Endothelial cell of umbilical vein (primary cell): ENCODE measurements around the gene ADI1. TPM values are rescaled to one million over a fixed set of nuclear protein-coding genes. Genes with fewer than 3 reads are reported as not detected.

Source experiments
- BruUV-seq: library from RNA; stranded (reverse); fragments of 400-500 nt; replicated peaks from 2 replicates; lab custom pipeline; 2021; lab: Mats Ljungman, UMichigan
- CTCF ChIA-PET: fragments of 300-600, 350-600 bp; sonication (Branson Sonifier 250); formaldehyde crosslinking; loops from one replicate; lab custom pipeline; 2021; ENCODE audit warnings: antibody characterized with exemption, inconsistent platforms; lab: Charles Lee
- POLR2A ChIA-PET: fragments of 300-600, 350-600 bp; sonication (Branson Sonifier 250); formaldehyde crosslinking; loops from one replicate; lab custom pipeline; 2021; ENCODE audit warnings: antibody characterized with exemption, inconsistent platforms; lab: Charles Lee
- DNase-seq: peaks from one replicate; pipeline ENCODE4 v3.0.0-alpha.2; 2011; ENCODE audit warnings: low read depth, low spot score
- FAIRE-seq: peaks from 2 replicates; lab custom pipeline; 2011; peaks lifted over from hg19 to GRCh38; lab: Jason Lieb, UNC
- H2AFZ ChIP-seq: 2 replicates; pipeline ENCODE4 v1.6.0; 2012; ENCODE audit warnings: low read depth, low read length, control low read depth, inconsistent platforms
- H3K27ac ChIP-seq: 2 replicates; pipeline ENCODE4 v1.5.1; 2011; ENCODE audit warnings: low read depth, mild to moderate bottlenecking, control low read depth, low read length, moderate library complexity; ENCODE audit not compliant: insufficient read depth
- H3K27me3 ChIP-seq, 2 experiments: 2 replicates each; pipeline versions ENCODE4 v1.6.0 to v1.6.1; 2011; ENCODE audit warnings: low read length in 2 of 2, mixed read lengths in 1 of 2; ENCODE audit not compliant: control insufficient read depth in 2 of 2, insufficient read depth in 2 of 2
- H3K36me3 ChIP-seq, 2 experiments: 2 replicates in 1 of 2; 3 replicates in 1 of 2; pipeline ENCODE4 v1.5.1; 2011; ENCODE audit warnings: low read length in 2 of 2, mild to moderate bottlenecking in 1 of 2, moderate library complexity in 1 of 2; ENCODE audit not compliant: control insufficient read depth in 2 of 2, insufficient read depth in 2 of 2; ENCODE audit errors: extremely low read depth in 1 of 2
- H3K4me1 ChIP-seq: 3 replicates; pipeline ENCODE4 v1.5.1; 2011; ENCODE audit warnings: mild to moderate bottlenecking, low read length; ENCODE audit not compliant: control insufficient read depth, insufficient read depth; ENCODE audit errors: extremely low read depth
- H3K4me2 ChIP-seq: 2 replicates; pipeline ENCODE4 v1.6.1; 2011; ENCODE audit warnings: low read length, control low read depth, mixed read lengths; ENCODE audit not compliant: insufficient read depth
- H3K4me3 ChIP-seq, 3 experiments: fragments of 200-600 bp in 1 of 3; sonication (generic), shearing (Covaris generic) in 1 of 3; replicated peaks in 1 of 3; 2 replicates each; pipeline ENCODE4 v1.5.1; 2011 to 2016; ENCODE audit warnings: control low read depth in 3 of 3, low read length in 3 of 3, mild to moderate bottlenecking in 2 of 3, inconsistent platforms in 1 of 3, low read depth in 1 of 3, moderate library complexity in 1 of 3; ENCODE audit not compliant: insufficient read depth in 1 of 3
- H3K79me2 ChIP-seq: 2 replicates; pipeline ENCODE4 v1.6.0; 2012; ENCODE audit warnings: low read length, inconsistent platforms; ENCODE audit not compliant: control insufficient read depth, insufficient read depth
- H3K9ac ChIP-seq: replicated peaks from 2 replicates; pipeline ENCODE3; 2011; ENCODE audit warnings: low read length, control low read depth; ENCODE audit not compliant: insufficient read depth; ENCODE audit errors: extremely low read depth
- H3K9me1 ChIP-seq: replicated peaks from 3 replicates; pipeline ENCODE4 v1.6.0; 2011; ENCODE audit warnings: mild to moderate bottlenecking, low read length; ENCODE audit not compliant: control insufficient read depth, insufficient read depth; ENCODE audit errors: extremely low read depth
- H3K9me3 ChIP-seq: replicated peaks from 2 replicates; pipeline ENCODE4 v1.5.1; 2012; ENCODE audit warnings: low read length, inconsistent platforms; ENCODE audit not compliant: control insufficient read depth, insufficient read depth
- H4K20me1 ChIP-seq: replicated peaks from 2 replicates; pipeline ENCODE3; 2011; ENCODE audit warnings: mild to moderate bottlenecking, low read length; ENCODE audit not compliant: control insufficient read depth, insufficient read depth; ENCODE audit errors: extremely low read depth
- FOS ChIP-seq: IDR thresholded peaks from 2 replicates; pipeline ENCODE4 v1.6.1; 2011; ENCODE audit warnings: mild to moderate bottlenecking, low read length, moderate library complexity, borderline replicate concordance; ENCODE audit not compliant: insufficient read depth
- MYC ChIP-seq: IDR thresholded peaks from one replicate; pipeline ENCODE4 v1.6.1; 2011; ENCODE audit warnings: mild to moderate bottlenecking, low read depth, low read length
- dilution Hi-C: fragments of 300-500 bp; cut with MboI; formaldehyde crosslinking; loops from one replicate; pipeline ENCODE4 v1.15.0; 2019; ENCODE audit warnings: low sequenced_read_pairs; ENCODE audit not compliant: extremely low pct_ligation_motif_present
- intact Hi-C: fragments of 100-400 bp; cut with micrococcal nuclease; formaldehyde crosslinking; loops from one replicate; pipeline ENCODE4 v1.10.0; 2022
- polyA plus RNA-seq, 4 experiments: library from polyadenylated mRNA; depleted of rRNA in 3 of 4; stranded (reverse) in 3 of 4; unstranded in 1 of 4; fragments of >200 nt; gene quantifications; 2 replicates each; pipeline versions ENCODE4 v1.2.1 to v1.2.3, GENCODE V29; 2011 to 2012; ENCODE audit warnings: missing spikeins in 1 of 4
- total RNA-seq: library from RNA; stranded (reverse); gene quantifications from 2 replicates; pipeline ENCODE4 v1.2.3, GENCODE V29; 2021
- TF ChIP-seq, protein P1 (sequence below), 2 donors: IDR thresholded peaks; 1 replicate in 1 of 2; 2 replicates in 1 of 2; pipeline ENCODE4 v1.5.1; 2011; ENCODE audit warnings: low read length in 2 of 2, mild to moderate bottlenecking in 2 of 2, moderate library complexity in 2 of 2, control low read depth in 1 of 2, inconsistent platforms in 1 of 2, low read depth in 1 of 2; ENCODE audit not compliant: insufficient read depth in 1 of 2; ENCODE audit errors: extremely low read depth in 1 of 2
- TF ChIP-seq, protein P2 (sequence below): IDR thresholded peaks from 2 replicates; pipeline ENCODE4 v1.6.1; 2011; ENCODE audit not compliant: insufficient read depth, insufficient read length

The ADI1 gene
- total and polyA plus RNA-seq, 2 donors (not counting 3 experiments of a cell fraction or from before 2014, with no cell fraction given): 38.6 to 49.7 TPM

GRCh38 chr2:3461801-3462492, 57.4 kb downstream of the ADI1 start:
- H3K36me3 ChIP-seq: peaks cover under 1 to 16% of the 10 kb centered on the region in 2 experiments
- no peak overlapping the region for H3K27ac ChIP-seq
- H3K9ac ChIP-seq: no peak overlapping the region
- no peak overlapping the region for H3K4me3 ChIP-seq
- H3K27me3 ChIP-seq: no peaks in the 10 kb centered on the region
- peak; percentile 58 for DNase-seq
- peak; percentile 78 for FAIRE-seq
- no peaks in the 10 kb centered on the region for H3K4me1 ChIP-seq
- no peaks in the 10 kb centered on the region for H4K20me1 ChIP-seq
- H3K9me3 ChIP-seq: no peaks in the 10 kb centered on the region
- no peak overlapping the region for H3K4me2 ChIP-seq
- no peaks in the 10 kb centered on the region for H3K9me1 ChIP-seq
- CTCF ChIA-PET: interaction anchor here (0.6 to 3.9 kb wide), 32 partner anchors 8 to 205 kb away, joined by 3 to 72 read pairs (median 5); partner anchors contain the start of gene TRAPPC12
- TF ChIP-seq MYC (no peak), FOS (no peak)
- TF ChIP-seq, protein P1, sequence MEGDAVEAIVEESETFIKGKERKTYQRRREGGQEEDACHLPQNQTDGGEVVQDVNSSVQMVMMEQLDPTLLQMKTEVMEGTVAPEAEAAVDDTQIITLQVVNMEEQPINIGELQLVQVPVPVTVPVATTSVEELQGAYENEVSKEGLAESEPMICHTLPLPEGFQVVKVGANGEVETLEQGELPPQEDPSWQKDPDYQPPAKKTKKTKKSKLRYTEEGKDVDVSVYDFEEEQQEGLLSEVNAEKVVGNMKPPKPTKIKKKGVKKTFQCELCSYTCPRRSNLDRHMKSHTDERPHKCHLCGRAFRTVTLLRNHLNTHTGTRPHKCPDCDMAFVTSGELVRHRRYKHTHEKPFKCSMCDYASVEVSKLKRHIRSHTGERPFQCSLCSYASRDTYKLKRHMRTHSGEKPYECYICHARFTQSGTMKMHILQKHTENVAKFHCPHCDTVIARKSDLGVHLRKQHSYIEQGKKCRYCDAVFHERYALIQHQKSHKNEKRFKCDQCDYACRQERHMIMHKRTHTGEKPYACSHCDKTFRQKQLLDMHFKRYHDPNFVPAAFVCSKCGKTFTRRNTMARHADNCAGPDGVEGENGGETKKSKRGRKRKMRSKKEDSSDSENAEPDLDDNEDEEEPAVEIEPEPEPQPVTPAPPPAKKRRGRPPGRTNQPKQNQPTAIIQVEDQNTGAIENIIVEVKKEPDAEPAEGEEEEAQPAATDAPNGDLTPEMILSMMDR (IDR thresholded peaks at IDR 0.05; ENCODE audit: extremely low read depth in 1 of 2, insufficient read depth in 1 of 2, low read depth in 1 of 2, low read length in 2 of 2): peak; percentile 51 to 77
- TF ChIP-seq, protein P2, sequence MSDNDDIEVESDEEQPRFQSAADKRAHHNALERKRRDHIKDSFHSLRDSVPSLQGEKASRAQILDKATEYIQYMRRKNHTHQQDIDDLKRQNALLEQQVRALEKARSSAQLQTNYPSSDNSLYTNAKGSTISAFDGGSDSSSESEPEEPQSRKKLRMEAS: no peak
- POLR2A ChIA-PET: no interaction called here
- H3K79me2 ChIP-seq: no peaks in the 10 kb centered on the region
- BruUV-seq: no TSS peak
- dilution Hi-C loops: no loop called here
- intact Hi-C loops: loop anchor here (1.0 to 5.0 kb wide), 3 partner anchors 38 to 189 kb away; partner anchors contain the start of genes EIPR1 and TRAPPC12
- no peak overlapping the region for H2AFZ ChIP-seq
